LHCN-M2 (cell line): ENCODE measurements around the gene TES. TPM values are rescaled to one million over a fixed set of nuclear protein-coding genes. Genes with fewer than 3 reads are reported as not detected.
A peak's percentile ranks its signal among the peaks of the same experiment; 100 is the strongest.

ENCODE experiments used
- DNase-seq: peaks from one replicate; pipeline ENCODE4 v3.0.0-alpha.2; 2012; ENCODE audit warnings: low read depth
- total RNA-seq: library from RNA; depleted of rRNA; stranded (reverse); fragments of >200 nt; gene quantifications from 2 replicates; pipeline ENCODE4 v1.2.3, GENCODE V29; 2014

TES gene
- total RNA-seq, 1 experiment from 2014 or later: 1.0 TPM

GRCh38 chr7:116219834-116220233 is 9.5 kb downstream of the TES start:
- no peak for DNase-seq

DNA sequence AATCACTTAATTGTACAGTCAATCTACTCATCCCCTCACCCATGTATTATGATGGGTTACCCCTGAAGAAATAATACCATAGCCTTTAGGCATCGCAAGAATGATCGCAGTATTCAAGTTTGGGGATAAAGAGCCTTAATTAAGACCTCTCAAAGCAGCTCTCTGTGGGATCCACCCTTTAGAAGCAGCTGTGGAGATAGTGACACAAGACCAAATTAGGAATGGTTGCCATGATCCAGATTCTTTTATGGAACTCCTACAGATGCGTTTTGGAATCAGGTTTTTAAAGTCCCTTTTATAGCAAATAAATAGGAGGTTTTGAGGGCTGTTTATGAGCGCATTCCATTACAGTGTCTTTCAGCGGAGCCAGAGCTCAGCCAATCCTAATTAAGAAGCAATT is 12.2 kb downstream of the TES start:
- no peak for DNase-seq

DNA sequence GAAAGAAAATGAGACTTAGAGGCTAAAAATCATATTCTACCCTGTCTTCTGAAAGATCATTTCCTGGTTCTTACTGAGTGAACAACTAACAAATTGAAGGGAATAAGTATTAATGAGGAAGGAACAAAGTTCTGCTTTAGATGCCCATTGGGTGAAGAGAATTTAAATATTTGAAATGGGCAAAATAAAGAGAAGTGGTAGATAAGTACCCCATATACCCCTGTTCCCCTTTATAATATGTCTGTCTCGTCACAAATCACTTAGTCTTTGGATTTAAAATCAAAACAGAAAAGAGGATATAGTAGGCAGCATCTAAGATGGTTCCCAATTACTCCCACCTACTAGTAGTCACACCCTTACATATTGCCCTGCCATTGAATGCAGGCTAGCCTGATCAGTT is 13.2 kb downstream of the TES start:
- DNase-seq: no peak

DNA sequence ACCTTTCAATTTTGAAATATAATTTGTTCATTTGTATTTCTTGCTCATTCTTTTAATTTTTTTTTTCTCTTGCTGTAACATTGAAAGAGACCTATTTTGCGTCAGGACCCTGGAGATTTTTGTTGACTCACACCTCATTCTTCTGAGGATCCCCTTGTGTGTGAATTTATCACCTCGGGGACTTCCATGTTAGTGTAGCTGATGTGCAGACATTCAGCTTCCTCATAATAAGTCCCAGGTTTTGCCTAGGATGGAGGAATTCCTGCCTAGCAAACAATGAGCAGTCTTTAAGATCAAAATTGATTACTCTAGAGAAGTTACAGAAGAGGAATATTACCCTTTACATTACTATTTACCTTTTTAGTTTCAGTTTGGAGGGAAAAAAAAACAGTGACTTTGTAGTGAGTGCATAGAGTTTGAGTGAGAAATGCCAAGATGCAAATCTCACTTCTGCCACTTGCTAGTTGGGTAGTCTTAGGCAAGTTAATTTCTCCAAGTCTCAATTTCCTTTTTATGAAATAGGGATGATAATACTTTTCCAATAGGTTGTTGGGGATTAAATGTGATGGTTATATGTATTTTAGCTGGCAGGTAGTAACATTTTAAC is 14.3 kb downstream of the TES start:
- no peak for DNase-seq

- no peak for DNase-seq
Measured at GRCh38 chr7:116225860-116226259, 15.5 kb downstream of the TES start.

- DNase-seq: no peak
Measured at GRCh38 chr7:116226664-116227063, 16.3 kb downstream of the TES start.

- DNase-seq: peak; percentile 83
Measured at GRCh38 chr7:116227678-116228239, 17.4 kb downstream of the TES start.

- no peak for DNase-seq
Measured at GRCh38 chr7:116228241-116228640, 17.9 kb downstream of the TES start.

GRCh38 chr7:116229366-116229765 is 19.0 kb downstream of the TES start:
- DNase-seq: no peak

DNA sequence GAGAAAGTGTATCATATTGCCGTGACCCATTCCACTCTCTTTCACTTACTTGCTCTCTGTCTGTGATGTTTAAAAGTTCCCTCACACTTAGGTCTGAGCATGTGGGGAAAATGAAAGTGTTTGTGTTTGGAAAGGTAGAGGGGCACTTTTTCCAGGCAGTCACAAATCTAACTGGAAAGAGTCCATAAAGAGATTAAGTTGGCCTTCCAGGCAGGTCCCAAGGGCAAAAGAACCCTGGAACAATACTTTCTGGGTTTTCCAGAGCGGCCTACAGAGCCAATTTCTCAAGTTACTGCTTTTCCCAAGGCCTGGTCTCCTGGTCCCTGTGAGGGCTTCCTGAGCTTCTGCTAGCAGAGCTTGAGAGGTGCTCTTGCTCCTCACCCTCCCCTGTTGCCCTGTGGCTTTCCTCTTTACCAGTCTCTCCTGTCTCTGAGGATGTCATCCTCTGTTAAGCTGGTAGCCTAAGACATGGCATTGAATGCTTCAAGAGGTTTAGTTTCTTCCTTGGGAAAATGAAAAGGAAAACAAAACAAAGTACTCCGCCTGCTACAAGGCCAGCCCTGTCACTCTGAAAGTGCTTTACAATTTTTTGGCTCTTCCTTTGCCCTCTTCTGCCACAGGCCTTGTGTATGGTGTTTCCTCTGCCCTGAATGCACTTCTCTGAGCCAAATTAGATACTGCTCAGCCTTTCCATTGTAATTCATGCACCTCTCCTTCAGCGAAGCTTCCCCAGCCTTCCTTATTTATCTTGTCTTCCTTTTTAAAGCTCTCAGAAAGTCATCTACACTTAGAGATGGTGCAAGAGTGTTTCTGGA is 20.1 kb downstream of the TES start:
- DNase-seq: no peak

DNA sequence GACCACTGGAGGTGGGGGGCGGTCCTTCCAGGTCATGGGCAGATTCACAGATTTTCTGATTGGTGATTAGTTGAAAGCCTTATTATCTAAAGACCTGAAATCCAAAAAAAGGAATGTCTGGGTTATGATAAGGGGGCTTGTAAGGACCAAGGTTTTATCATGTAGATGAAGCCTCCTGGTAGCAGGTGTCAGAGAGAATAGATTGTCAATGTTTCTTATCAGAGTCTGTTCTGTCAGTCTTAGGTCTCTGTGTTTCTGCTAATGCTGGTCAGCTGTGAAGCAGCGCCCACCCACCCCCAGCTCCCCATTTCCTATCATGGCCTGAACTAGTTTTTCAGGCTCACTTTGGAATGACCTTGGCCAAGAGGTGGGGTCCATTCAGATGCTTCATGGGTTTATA is 21.2 kb downstream of the TES start:
- DNase-seq: no peak

DNA sequence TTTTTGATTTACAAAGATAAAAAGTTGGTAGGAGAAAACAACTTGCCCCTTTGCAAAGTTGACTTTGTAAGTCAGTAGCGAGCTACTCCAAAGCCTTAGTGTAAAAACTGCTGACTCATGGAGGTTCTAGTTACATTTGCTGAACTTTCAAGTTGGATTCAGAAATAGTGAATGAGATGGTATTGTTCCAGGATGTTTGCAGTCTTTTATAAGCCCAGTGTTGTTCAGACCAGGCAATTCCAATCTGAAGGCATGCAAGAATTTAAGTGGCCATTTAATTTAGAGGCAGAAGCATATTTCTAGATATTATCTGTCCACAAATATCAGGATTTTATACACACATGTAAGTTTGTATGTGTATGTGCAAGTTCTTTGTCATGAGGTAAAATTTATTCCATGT is 21.6 kb downstream of the TES start:
- DNase-seq: peak; percentile 58

DNA sequence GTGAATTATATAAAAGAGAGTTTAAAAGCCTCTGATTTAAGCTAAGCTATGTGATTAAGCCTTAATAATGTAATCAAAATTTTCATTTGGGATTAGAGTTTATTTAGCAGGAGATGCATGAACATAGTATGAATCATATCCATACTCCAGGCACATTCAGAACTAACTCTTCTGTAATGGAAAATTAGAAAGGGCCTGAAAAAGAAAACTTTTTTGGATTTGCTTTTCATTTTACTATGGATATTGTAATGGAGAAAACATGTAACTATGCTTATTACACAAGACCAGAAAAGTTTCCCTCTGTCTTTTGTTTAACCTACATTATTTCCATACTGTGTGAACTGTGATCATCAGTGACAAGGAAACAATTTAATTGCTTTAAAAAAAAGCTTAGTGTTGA is 22.0 kb downstream of the TES start:
- no peak for DNase-seq

- DNase-seq: no peak
Measured at GRCh38 chr7:116232920-116233319, 22.6 kb downstream of the TES start.

GRCh38 chr7:116234517-116235200 is 24.3 kb downstream of the TES start:
- DNase-seq: no peak

DNA sequence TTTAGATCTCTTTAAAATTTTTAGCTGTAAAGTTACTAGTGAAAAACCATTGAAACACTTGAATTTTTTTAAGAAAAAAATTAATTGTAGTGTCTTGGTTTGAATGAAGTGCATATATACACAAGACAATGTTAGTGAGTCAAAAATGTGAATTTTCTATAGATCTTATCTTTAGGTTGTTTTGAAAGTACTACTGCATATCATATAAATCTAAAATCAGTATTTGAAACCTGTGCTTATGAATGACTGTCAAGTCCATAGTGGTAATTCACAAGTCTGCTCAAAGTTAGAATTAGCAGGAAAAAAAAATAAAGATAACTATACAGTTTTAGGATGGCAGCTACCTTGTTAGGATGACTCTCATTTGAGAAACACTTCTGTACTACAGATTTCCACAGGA is 25.0 kb downstream of the TES start:
- DNase-seq: no peak

DNA sequence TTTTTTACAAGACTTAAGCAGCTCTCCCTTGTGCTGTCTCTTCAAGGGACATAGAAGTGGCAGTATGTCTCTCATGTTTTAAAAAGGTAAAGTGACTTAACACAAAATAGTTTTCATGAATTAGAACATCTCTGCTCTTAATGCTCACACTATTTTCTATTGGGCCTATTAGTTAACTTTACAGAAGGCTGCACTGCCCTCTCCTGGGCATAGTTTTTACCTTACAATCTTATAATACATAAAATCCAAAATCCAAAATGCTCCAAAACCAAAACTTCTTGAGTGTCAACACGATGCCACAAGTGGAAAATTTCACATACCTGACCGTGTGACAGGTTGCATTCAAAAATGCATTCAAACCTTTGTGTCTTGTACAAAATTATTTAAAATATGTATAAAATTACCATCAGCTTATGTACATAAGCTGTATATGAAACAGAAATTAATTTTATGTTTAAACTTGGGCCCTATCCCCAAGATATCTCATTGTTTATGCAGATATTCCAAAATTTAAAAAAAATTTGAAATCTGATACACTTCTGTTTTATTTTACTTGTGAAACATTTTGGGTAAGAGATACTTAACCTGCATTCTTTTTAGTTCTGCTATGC is 25.8 kb downstream of the TES start:
- peak; percentile 63 for DNase-seq

- DNase-seq: no peak
Measured at GRCh38 chr7:116239020-116239419, 28.7 kb downstream of the TES start.

DNA sequence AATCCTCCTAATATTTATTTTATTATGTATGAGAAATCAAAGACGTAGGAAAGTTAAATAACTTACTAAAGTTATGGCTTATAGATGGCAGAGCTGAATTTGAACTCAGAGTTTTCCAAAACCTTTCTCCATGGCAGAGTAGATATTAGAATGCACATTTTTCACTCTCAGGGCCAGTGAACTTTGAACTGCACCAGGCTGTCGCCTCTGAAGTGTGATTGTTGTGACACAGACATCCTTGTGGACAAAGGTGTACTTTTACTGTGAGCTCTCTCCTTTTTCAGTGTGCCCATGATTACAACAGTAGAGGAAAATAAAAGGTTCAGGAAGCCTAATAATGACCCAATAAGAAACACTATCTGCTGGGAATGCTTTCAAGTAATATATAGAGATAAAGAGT is 29.1 kb downstream of the TES start:
- no peak for DNase-seq

GRCh38 chr7:116240024-116240668 is 29.8 kb downstream of the TES start:
- DNase-seq: no peak

- no peak for DNase-seq
Measured at GRCh38 chr7:116241291-116241690, 31.0 kb downstream of the TES start.

DNA sequence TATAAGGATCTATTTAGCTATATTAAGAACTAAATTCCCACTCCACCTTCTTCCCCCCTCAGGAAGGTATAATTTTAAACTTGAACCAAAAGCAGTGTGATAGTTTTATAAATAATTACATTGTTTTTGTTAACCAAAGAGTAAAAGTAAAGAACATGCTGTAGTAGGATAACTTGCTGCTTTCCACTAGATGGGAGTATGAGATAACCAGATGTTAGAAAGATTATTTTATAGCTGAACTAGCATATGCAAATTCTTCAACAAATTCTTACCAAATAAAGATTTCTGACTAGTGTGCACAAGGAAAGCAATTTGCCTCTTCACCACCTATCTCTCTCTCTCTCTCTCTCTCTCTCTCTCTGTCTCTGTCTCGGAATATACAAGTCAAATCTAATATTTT is 31.8 kb downstream of the TES start:
- DNase-seq: peak; percentile 55
